Stimulated activated CD8-positive, alpha-beta memory T cell treated with anti-CD3 and anti-CD28 coated beads, Interleukin-2, amount 100 ng/mL, for 1 hour (primary cell): Measurements from ENCODE around the gene GLMN.
"Not testable (repeated sequence)": the region's sequence is repeated elsewhere in the genome, so short reads cannot be mapped to it uniquely, and the experiment has no call there.

ENCODE experiments used
- DNase-seq, 2 donors: peaks; one replicate each; pipeline ENCODE4 v3.0.0-alpha.2; 2020; ENCODE audit warnings: low read depth in 2 of 2

GLMN gene

DNA sequence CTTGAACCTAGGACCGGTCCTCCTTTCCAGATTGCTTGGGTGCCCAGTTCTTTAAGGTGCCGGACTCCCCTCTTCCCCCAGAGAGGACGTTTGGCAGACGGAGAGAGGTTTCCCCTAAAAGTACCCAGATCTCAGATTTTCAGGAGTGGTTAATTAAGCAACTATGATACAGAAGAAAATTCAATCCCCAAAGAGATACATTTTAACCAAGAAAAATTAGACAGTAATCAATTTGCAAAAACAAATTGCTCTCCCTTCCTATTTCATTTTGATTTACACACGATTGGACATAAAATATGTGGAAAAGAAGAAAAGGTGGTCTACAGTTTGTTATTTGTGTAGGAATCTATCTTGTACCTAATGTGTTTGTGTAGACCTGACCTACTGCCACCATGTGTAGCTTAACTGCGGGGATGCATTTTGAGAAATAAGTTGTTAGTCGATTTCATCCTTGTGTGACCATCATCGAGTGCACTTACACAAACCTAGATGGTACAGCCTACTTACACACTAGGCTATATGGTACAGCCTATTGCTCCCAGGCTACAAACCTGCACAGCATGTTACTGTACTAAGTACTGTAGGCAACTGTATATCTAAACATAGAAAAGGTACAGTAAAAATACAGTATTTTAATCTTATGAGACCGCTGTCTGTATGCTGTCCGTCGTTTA, 827 bp upstream of the GLMN start:
- DNase-seq: no peak

DNA sequence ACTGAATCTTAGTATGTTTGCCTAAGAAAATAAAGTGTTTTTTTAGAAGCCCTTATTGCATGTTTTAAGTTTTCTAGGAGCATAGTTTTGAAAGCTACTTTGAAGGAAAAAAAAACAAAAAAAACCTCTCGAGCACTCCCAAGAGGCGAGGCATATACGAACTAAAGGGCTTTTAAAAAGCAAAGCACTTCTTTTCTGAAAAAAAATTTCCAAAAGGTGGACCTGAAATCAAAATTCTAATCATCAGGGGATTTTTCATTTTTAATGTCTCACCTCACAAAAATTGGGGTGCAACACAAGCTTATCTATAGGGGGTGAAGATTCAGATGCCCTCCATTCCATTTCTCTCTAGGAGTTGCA, 594 bp downstream of the GLMN start:
- no peak for DNase-seq

DNA sequence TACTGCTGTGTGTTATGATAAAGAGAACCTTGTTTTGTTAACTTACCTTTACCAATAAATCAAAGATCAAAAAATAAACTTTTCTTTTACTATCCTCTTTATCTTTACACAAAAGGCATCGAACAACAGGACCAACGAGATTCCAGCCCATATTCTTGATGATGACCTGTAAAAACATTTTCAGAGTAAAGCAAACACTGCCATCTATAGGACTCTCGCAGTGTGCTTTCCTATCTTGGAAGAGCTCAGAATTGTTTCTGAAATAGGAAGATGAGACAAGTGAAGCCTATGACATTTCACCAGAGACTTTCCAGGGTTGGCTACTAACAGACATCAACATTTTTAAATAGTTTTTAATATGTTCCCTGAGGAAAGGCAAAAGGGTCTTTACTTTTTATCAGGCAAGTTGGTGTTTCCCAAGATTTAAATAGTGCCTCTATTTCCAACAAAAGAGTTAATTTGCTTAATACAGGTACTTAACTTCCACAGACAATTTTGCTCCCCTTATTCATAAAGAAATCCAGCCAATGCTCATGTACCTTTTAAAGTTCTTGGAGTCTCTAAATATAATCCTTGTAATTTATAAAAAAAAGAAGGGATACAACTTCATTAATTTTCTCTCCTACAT, 7.3 kb downstream of the GLMN start:
- no peak for DNase-seq

DNA sequence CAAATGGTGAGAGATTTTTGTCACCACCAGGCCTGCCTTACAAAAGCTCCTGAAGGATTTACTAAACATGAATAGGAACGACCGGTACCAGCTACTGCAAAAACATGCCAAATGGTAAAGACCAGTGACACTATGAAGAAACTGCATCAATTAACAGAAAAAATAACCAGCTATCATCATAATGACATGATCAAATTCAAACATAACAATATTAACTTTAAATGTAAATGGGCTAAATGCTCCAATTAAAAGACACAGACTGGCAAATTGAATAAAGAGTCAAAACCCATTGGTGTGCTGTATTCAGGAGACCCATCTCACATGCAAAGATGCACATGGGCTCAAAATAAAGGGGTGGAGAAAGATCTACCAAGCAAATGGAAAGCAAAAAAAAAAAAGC, 17.4 kb downstream of the GLMN start:
- DNase-seq: not testable (repeated sequence)

DNA sequence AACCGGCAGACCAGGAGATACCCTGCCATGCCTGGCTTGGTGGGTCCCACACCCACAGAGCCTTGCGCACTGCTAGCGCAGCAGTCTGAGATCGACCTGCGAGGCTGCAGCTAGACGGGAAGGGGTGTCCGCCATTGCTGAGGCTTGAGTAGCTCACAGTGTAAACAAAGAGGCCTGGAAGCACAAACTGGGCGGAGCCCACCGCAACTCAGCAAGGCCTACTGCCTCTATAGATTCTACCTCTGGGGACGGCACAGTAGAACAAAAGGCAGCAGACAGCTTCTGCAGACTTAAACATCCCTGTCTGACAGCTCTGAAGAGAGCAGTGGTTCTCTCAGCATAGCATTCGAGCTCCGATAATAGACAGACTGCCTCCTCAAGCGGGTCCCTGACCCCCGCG, 19.0 kb downstream of the GLMN start:
- not testable (repeated sequence) for DNase-seq

DNA sequence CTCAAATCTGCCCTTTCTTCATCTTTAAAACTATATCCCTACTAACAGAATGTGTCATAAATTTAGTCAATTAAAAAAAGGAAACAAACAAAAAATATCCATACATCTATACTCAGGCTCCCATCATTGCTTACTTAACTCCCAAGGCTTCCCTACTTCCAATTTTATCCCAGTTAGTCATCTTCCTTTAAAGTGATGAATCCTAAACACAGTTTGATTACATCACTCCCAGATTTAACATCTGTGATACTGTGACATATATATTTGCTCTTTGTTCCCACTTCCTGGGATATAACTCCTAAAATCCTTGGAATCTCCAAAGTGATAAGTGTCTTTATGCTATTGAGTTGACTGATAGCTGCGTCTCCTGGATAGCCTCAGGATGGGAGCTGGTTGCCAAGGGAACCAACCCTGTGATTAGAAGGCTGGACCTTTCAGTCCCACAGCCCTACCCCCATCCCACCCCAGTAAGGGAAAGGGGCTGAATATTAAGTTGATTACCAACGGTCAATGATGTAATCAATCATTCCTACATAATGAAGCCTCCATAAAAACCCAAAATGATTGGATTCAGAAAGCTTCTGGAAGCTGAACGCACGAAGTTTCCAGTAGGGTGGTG, 21.6 kb downstream of the GLMN start:
- no peak for DNase-seq

DNA sequence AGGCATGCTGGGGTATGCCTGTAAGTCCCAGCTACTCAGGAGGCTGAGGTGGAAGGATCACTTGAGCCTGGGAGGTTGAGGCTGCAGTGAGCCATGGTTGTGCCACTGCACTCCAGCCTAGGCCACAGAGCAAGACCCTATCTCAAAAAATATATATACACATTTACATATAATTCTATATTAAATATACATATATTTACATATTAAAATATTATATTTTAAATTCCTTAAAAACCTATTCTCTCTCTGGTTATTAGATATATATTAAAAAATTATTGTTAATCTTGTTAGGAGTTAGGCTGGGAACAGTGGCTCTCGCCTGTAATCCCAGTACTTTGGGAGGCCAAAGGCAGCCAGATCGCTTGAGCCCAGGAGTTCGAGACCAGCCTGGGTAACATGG, 22.7 kb downstream of the GLMN start:
- no peak for DNase-seq

DNA sequence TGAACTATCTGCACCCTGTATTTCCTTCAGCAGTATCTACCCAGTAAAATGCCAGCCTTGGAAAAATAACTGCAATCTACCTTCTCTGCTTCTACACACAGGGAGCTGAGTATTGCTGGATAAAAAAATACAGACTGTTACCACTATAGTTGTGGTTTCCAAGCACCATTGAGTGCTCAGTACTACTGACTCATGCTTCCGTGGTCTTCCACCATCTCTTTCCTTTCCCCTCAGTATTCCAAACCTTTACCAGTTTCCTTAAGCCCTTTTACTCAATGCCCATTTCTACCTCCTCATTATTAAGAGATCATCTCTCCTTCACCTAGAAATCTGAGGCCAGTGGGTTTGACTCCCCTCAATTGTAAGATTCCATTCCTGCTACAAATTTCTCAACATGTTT, 23.8 kb downstream of the GLMN start:
- DNase-seq: no peak

DNA sequence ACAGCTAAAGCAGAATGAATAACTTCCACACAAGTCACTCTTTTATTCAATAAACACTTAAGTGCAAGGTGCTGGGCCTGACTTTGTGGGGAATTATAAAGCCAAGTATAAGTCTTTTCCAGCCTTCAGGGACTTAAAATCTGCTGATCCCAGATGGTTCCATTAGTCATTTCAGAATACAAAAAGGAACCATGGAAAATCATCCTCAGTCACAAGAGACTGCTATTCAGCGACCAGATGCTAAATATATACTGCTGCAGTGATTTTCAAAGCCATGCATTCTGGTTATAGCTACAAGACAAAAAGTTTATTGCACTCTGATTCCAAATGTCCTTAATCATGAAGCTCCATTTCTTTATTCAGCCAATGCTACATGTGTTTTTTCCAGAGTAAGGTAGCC, 25.7 kb downstream of the GLMN start:
- no peak for DNase-seq

DNA sequence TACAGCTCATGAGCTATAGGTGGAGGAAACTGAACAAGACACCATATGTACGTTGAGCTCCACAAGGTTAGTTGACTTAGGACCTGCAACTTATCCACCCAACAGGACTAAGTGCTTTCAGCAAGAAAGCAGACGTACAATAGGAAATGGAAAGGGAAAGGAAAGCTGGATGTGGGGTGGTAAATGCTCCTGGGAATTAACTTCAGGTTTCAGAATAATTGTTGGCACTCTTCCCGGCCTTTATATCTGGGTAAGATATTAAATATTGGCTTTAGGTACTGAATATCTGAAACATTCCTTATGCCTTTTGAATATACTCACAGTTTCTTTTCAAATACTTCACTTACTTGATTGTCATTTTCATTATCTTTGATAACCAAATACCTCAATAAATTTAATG, 36.3 kb downstream of the GLMN start:
- DNase-seq: no peak

DNA sequence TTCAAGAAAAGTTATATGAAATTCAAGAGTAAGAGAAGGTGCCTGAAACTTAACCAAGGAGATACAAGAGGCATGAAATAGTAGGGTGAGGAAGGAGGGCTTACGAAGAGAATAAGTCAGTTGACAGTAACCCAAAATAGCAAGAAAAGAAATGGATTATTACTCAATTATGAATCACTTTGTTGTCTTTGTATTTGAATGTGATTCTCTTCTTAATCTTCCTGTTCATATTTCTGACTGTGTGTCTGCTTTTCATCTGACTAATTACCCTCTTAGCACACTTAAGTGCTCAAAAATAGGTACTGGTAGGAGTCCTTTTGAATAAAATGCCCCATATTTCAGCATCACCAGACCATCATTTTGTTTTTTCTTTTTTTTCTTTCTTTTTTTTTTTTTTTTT, 39.4 kb downstream of the GLMN start:
- DNase-seq: no peak

DNA sequence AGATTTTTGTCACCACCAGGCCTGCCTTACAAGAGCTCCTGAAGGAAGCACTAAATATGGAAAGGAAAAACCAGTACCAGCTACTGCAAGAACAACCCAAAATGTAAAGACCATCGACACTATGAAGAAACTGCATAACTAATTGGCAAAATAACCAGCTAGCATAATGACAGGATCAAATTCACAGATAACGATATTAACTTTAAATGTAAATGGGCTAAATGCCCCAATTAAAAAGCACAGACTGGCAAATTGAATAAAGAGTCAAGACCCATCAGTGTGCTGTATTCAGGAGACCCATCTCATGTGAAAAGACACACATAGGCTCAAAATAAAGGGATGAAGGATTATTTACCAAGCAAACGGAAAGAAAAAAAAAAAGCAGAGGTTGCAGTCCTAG, 44.1 kb downstream of the GLMN start:
- not testable (repeated sequence) for DNase-seq

DNA sequence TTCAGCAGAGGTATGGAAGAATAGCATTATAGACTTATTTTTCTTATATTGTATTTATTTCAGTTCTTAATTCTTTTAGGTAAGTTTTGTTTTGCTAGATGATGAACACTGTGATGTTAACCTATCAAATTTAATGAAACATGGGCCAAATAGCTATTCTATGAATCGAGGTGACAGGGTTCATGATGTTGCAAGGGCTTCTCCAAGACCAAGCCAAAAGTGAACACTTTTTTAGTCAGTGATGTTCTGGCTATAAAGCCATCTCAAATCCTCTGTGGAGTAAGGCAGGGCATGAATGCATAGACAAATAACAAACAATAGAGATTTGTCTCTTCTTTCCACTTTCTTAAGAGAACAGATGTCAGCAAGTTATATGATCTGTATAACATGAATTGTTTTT, 54.4 kb downstream of the GLMN start:
- no peak for DNase-seq

DNA sequence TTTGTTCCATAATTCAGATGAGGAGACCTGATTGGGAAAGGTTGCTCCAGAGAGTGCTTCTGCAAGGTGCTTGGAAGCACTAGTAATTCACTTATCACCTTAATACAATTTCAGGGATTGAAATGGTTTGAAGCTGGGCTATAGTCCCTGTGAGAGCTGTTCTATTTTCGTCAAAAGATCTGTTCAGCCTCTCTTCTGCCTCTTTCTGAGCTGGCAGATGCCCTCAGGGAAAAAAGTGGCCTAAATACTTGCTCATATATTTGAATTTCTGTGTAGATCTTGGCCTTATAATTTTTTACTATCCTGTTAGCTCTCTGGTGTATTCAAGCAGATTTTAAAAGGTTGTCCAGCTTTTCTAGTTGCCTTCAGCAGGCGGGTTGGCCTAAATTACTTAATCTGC, 58.8 kb downstream of the GLMN start:
- no peak for DNase-seq

DNA sequence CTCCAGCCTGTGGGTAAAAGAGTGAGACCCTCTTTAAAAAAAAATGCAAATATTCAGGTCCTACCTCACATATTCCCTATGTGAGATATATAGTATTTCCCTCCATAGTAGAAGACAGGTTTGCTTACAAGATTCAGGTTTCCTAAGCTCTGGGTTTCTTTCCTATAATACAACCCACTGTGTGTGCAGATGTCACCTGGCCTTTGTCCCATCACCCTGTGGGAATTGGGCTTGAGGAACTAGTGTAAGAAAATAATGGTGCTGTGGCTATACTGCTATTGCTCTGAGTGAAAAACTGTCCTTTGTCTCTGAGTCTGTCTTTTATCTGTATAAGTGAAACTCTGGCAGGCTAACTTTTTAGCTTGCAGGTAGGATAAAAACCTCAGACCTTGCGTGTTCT, 68.1 kb downstream of the GLMN start:
- DNase-seq: no peak

DNA sequence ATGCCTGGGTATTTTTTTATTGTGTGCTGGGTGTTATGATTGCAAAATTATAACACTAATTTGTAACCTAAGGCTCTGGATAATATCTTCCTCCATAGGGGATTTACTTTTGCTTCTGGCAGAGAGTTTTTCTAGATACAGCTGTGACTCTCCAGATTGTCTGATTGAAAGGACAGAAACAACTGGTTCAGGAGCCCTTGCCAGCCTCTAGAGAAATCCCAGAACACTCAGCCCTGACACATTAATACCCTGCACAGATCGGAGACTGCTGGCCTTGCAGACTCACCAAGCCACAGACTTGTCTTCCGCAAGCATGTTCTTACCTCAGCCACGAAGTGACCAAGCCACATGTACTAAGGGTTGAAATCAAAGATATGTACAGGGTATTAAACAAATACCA, 70.4 kb downstream of the GLMN start:
- no peak for DNase-seq

DNA sequence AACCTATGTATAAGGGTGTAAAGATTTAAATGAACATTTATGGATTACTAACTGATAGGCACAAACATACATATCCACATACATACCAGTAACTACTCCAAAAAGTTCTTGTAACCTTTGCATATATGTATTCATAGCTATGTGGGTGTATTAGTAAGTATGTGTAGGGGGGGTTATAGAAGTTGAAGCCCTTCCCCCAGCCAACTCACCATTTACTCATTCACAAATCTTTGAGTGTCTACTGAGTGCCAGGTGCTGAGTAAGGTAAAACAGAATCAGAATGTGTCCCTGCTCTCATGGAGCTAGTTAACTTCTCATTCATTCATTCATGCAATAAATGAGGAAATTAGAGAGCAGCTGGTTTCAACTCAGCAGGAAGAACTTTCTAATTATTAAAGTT, 79.8 kb downstream of the GLMN start:
- DNase-seq: no peak

DNA sequence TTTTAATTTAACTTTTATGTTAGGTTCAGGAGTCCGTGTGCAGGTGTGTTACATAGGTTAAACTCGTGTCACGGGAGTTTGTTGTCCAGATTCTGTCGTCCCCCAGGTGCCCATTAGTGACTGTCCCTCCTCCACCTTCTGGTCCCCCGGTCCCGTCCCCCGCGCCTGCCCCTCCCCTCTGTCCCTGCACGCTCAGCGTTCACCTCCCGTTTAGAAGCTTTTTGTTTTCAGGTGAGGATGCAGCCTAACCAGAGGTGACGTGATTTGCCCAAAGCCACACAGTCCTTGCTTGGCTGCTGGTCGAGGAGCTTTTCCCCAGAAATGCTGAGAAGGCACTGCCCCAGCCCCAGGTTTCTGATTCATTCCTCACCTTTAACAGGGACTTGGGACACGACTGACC, 80.2 kb downstream of the GLMN start:
- no peak for DNase-seq

DNA sequence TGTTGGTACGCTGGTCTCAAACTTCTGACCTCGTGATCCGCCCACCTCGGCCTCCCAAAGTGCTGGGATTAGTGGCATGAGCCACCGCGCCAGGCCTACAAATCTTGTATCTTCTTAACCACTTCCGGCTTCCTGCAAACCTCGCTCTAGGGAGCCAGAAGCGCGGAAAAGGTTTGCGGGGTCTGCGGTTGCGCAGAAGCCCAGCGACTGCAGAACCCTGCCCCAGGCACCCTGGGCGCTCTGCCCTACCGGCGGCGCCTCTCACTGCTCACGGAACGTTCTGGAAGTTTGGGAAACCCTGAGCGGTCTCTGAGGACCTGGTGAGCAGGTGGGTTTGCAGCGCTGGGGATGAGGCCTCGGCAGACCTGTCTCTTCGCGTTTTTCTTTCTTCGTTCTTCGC, 81.1 kb downstream of the GLMN start, which contains the start of gene C1orf146:
TSS of gene C1orf146 (plus strand) at position 195 of the 400 bp plus-strand sequence. CDS start 13,506 bp downstream, outside the sequence.
- no peak for DNase-seq

DNA sequence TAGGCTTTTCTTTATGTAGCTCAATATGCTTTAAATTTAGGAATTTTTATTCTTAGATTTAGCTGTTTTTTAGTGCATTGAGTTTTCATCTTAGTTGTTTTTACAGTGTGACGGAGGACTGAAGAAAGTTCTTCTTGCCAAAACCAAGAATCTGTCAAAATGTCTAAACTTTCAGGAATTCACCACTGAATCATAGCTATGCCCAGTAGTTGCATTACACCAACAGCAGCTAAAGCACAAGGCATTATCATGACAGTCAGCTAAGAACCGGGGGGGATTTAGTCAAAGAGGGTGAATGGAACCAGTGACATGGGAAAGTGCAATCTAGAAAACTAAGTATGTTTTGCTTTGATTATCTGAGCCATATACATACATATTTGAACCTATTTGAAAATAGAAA, 87.6 kb downstream of the GLMN start:
- no peak for DNase-seq

DNA sequence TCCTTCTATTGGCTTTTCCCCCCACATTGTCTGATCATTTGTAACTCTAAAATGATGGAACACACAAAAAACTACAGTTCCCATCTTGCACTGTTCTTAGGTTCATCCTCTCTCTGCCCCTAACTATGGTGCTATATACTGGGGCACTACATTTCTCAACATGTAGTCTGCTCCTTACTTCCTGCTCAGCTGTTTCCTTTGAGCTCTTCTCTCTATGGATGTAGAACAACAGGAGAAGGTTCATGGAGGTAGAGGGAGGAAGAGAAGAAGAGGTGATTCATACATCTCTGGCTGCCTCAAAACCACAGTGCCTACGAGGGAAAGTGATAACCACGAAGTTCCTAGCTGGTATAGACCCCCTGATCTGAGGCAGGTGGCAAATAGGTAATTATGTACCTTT, 88.1 kb downstream of the GLMN start:
- no peak for DNase-seq

DNA sequence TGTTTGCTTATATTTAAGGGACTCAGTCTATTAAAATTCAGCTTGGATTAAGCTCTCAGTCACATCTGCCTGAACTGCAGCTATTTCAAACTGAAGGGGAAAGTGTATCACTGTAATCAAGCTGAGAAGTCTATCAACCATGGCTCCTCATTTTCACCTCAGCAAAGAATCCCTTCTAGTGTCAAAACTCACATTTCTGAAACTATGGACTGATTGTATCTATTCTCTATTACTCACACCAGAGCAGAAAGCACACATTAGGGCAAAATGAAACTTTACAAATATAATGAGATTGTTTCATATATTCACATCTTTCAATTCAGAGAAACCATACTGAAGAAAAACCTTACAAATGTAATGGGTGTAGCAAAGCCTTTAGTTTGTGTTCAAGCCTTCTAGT, 95.7 kb downstream of the GLMN start:
- DNase-seq: no peak

DNA sequence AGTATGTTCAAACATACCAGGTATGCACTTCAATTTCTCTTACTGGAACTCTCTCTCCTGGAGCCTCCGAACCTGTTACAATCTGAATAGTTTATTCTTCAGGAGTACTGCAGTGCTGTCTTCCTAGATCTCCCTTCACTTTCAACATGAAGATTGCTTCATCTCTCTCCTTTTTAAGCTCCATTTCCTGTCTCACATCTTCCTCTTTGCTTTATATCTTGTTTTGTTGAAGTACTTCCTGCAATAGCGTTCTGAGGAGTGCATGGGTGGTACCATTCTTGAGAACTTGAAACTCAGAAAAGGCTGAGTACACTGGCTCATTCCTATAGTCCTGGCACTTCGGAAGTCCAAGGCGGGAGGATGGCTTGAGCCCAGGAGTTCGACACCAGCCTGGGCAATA, 96.8 kb downstream of the GLMN start:
- DNase-seq: no peak
